GM18870 (cell line): Measurements from ENCODE around the gene KLRD1.
"Not testable (repeated sequence)": the region's sequence is repeated elsewhere in the genome, so short reads cannot be mapped to it uniquely, and the experiment has no call there.

Source experiments
- ATAC-seq: cut with Tn5 transposase; IDR thresholded peaks from one replicate; pipeline ENCODE4 v1.9.1; 2021; ENCODE audit warnings: moderate library complexity; ENCODE audit not compliant: unreplicated experiment

KLRD1 gene

GRCh38 chr12:10368206-10369171, 60.8 kb downstream of the KLRD1 start:
- no peak for ATAC-seq

DNA sequence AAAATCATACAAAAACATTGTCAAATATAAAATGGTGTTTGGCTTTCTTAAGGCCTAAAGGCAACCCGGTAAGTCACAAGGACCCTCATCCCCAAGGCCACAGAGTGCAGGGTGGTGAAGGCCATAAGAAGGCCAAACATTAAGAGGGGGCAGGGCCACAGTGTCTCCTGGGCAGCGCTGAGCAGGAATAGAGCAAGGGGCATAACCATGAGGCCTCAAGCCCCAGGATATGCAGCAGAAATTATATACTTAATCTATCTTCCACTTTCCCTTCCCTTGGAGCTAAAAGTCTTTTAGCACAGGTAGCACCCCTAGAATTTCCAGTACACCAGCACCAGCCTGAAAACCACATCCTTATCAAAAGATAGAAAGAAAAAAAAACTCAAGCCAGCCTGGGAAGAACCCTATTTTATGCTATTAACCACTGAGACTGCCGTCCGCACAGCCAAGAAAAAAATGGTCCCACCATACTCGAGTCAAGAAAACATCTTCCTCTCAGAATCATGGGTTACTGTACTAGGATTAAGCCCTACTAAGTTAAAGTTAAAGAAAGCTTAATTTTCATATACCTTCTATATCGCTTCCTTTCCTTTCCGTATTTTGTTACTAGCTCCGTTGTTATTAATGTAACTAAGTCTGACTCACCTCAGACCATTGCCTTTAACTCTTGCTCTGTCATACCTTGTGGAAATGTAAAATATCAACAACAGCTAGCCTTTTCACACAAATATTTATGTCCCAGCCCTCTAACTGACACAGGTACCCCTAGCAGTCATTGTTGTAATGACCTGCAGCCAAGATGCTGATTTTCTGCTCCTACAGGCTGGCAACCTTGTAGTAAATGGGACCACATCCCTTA, 62.1 kb downstream of the KLRD1 start:
- no peak for ATAC-seq

DNA sequence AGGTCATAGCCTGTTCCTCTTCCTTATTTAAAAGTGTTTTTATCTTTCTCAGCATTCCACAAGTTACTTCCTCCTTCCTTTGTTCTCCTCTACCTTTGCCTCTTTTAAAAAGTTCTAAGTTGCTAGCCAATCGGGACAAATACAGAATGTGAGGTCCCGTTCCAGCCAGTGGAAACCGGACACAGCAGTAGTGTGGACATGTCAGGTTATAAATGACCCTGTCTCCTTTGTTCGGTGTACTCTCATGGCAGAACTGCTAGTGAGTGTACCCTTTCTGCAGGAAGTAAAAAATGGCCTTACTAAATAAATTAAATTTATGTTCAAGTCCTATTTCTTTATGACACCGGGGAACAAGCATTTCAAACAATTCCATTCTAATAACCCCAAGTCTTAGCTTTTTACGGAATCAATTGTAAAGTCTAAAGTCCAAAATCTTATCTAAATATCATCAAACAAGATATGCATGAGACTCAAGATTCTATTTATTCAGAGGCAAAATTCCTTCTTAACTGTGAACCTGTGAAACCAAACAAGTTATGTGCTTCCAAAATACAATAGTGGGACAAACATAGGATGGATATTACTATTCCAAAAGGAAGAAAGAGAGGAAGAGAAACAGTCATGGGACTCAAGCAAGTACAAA, 64.3 kb downstream of the KLRD1 start:
- ATAC-seq: not testable (repeated sequence)

DNA sequence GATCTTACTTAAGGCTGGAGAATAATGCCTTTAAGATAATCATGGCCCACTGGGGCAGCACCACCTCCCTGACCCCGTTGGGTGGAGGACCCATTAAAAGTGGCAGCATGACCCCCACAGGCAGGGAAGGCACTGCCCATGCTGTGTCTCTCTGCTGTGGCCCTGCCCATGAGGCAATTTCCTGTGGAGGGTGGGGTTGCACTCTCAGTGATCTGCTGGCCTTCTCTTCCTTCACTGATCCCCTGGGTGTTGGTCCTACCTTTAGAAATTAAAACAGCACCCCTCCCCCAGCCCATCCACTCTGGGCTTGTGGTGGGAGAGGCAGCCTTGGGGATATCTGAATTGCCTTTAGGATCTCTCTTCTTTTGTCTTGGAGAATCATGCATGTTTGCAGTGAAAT, 64.9 kb downstream of the KLRD1 start:
- no peak for ATAC-seq

- ATAC-seq: no peak
These were observed 67.0 kb downstream of the KLRD1 start for GRCh38 chr12:10374624-10375018.

DNA sequence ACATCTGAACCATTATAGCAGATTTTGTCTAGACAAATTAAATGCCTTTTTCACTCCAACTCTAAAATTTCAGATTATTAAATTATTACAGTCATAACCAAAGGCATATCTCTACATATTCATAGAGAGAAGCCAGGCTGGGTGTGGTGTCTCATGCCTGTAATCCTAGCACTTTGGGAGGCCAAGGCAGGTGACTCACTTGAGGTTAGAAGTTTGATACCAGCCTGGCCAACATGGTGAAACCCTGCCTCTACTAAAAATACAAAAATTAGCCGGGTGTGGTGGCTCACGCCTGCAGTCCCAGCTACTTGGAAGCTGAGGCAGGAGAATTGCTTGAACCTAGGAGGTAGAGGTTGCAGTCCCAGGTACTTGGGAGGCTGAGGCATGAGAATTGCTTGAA, 71.1 kb downstream of the KLRD1 start:
- not testable (repeated sequence) for ATAC-seq
